ENCODE measurements around the gene TMEM178B.

DNA sequence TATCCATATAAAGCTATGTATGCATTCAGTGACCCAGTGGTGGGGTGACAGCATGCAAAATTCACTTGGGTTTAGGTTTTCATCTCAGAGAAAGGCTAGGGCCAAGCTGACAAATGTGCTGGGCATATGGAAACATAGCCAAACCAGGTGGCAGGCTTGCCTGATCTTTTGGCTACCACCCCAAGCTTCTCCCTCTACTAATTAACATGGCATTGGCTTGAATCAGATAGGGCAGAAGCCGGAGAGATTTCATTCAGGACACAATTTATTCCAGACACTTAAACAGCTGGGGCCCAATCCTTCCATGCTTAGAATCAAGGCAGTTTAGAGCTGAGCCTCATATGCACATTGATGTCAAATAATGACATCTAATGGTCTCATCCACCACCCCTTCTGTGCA is 381.9 kb downstream of the TMEM178B start:
- no peak for TF ChIP-seq MBD2 (IDR thresholded peaks at IDR 0.05; ENCODE audit: borderline replicate concordance, low read depth)
- TF ChIP-seq PML (IDR thresholded peaks at IDR 0.05; ENCODE audit: low read length) = no peak
- TF ChIP-seq POLR2A (conservative IDR thresholded peaks at IDR 0.05) = no peak
- TF ChIP-seq NRF1 (conservative IDR thresholded peaks at IDR 0.05 in 1 of 2, IDR thresholded peaks at IDR 0.05 in 1 of 2) = no peak
- TF ChIP-seq, protein P1, sequence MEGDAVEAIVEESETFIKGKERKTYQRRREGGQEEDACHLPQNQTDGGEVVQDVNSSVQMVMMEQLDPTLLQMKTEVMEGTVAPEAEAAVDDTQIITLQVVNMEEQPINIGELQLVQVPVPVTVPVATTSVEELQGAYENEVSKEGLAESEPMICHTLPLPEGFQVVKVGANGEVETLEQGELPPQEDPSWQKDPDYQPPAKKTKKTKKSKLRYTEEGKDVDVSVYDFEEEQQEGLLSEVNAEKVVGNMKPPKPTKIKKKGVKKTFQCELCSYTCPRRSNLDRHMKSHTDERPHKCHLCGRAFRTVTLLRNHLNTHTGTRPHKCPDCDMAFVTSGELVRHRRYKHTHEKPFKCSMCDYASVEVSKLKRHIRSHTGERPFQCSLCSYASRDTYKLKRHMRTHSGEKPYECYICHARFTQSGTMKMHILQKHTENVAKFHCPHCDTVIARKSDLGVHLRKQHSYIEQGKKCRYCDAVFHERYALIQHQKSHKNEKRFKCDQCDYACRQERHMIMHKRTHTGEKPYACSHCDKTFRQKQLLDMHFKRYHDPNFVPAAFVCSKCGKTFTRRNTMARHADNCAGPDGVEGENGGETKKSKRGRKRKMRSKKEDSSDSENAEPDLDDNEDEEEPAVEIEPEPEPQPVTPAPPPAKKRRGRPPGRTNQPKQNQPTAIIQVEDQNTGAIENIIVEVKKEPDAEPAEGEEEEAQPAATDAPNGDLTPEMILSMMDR (IDR thresholded peaks at IDR 0.05 in 2 of 3, conservative IDR thresholded peaks at IDR 0.05 in 1 of 3; ENCODE audit: insufficient read depth in 2 of 3, low read depth in 1 of 3, low read length in 3 of 3) = no peak
- no peak for TF ChIP-seq ZBTB34 (CRISPR knock-in tag; IDR thresholded peaks at IDR 0.05)
